ENCODE data around the gene MST1R.

MST1R gene

DNA sequence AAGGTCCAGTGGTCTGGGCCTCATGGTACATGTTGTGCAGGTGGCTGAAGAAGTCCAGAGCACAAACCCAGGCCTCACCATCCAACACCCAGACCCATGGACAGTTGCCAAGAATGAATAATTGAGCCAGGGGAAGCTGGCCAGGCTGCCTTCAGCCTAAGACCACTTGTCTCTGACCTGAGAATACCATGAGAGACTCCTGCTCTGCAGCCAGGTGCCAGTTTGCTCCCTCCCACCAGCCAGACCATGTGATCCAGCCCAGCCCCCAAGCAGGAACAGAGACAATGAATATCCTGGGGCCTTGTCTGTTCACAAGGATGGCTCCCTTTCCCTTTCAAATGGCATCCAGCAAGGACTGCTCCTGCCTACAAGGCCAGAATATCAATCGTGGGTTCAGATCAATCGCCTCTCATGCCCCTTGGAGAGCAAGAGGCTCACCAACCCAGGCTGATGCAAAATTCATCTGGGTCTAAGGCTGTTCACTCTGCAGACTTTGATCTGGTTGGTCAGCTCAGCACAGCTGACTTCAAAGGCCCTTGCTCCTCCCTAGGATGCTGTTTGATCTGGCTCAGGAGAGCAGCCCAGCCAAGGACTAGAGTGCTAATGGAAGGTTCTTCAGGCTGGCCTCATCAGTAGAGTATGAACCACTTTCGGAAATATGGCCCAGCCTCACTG, 60.7 kb downstream of the MST1R start:
- Mint-ChIP-seq H3K36me3 (ENCODE audit: low read depth) (peaks cover 25% of the 10 kb centered on the region), H3K27me3 (ENCODE audit: low read depth, poor library complexity) (peaks cover 2% of the 10 kb centered on the region), H3K27ac (peak overlapping the region; percentile 50), H3K9me3 (no peaks in the 10 kb centered on the region), H3K4me1 (peaks cover 8% of the 10 kb centered on the region), H3K4me3 (no peak overlapping the region)
- DNase-seq = no peak
- no peak for TF ChIP-seq CTCF (IDR thresholded peaks at IDR 0.05)

DNA sequence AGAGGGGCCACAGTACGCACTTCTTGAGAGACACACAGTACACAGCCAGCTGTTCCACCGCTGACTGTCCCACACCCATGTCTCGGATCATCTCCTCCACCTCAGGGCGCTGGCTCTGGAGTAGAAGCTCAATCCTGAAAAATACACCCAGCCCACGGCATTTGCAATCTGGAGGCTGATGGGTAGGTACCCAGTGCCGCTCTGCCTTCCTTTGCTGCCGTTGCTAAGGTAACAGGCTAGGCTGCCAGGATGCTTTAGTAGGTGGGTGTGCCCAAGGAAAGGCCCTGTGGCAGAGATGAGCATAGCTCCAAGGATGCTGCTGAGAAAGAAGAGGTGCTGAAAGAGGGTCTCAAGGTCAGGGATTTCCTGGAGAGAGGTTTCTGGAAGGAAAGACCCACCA, 61.9 kb downstream of the MST1R start:
- Mint-ChIP-seq H3K4me1 (peaks cover 8% of the 10 kb centered on the region), H3K36me3 (ENCODE audit: low read depth) (peaks cover 26% of the 10 kb centered on the region), H3K27me3 (ENCODE audit: low read depth, poor library complexity) (peaks cover 2% of the 10 kb centered on the region), H3K9me3 (no peaks in the 10 kb centered on the region), H3K27ac (no peak overlapping the region), H3K4me3 (no peak overlapping the region)
- TF ChIP-seq CTCF (IDR thresholded peaks at IDR 0.05) = no peak
- no peak for DNase-seq

- H3K4me1 Mint-ChIP-seq = peaks cover 8% of the 10 kb centered on the region
- H3K27ac Mint-ChIP-seq = peak overlapping the region; percentile 90
- H3K9me3 Mint-ChIP-seq = no peaks in the 10 kb centered on the region
- peak; percentile 26 for DNase-seq
- TF ChIP-seq CTCF (IDR thresholded peaks at IDR 0.05) = peak; percentile 29
- peaks cover 2% of the 10 kb centered on the region for H3K27me3 Mint-ChIP-seq (ENCODE audit: low read depth, poor library complexity)
- peaks cover 32% of the 10 kb centered on the region for H3K36me3 Mint-ChIP-seq (ENCODE audit: low read depth)
- H3K4me3 Mint-ChIP-seq = no peak overlapping the region
These were observed 62.5 kb downstream of the MST1R start for GRCh38 chr3:49841126-49841696.

GRCh38 chr3:49840388-49840787, 63.3 kb downstream of the MST1R start:
- H3K4me1 Mint-ChIP-seq = peaks cover 8% of the 10 kb centered on the region
- H3K27me3 Mint-ChIP-seq (ENCODE audit: low read depth, poor library complexity) = peaks cover 2% of the 10 kb centered on the region
- no peak for TF ChIP-seq CTCF (IDR thresholded peaks at IDR 0.05)
- H3K36me3 Mint-ChIP-seq (ENCODE audit: low read depth) = peaks cover 31% of the 10 kb centered on the region
- DNase-seq = no peak
- no peak overlapping the region for H3K27ac Mint-ChIP-seq
- H3K9me3 Mint-ChIP-seq = no peaks in the 10 kb centered on the region
- H3K4me3 Mint-ChIP-seq = no peak overlapping the region

DNA sequence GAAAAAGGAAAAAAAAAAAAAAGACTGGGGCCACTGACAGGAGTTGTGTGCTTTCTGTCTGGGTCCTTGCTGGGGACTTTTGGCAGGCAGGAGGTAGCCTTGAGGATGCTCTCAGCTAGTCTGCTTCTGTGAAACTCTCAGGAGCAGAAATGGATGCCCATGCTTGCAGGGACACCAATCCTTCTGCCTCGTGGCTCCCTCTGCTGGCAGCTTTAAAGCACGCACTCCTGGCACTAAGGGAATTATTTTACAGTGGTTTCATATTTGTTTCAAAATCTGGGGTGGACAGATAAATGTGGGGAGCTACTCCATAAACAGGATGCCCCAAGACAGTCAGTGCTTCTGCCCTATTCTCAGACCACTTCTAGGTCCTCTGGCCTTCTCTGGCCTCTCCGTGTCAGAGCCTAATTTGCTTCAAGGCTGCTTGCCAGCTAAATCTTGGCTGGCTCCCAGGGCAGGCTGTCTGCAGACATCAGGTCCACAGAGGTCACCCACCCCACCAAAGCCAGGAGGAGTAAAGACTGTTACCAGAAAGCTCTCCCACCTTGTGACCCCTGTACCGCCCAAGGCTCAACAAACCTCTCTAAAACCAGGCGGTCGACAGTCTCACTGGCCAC, 64.4 kb downstream of the MST1R start:
- TF ChIP-seq CTCF (IDR thresholded peaks at IDR 0.05) = peak; percentile 84

More for the DNA sequence above, 64.4 kb downstream of the MST1R start:
- Mint-ChIP-seq H3K27ac (no peak overlapping the region), H3K4me3 (no peak overlapping the region), H3K27me3 (ENCODE audit: low read depth, poor library complexity) (peaks cover 2% of the 10 kb centered on the region), H3K36me3 (ENCODE audit: low read depth) (peaks cover 36% of the 10 kb centered on the region), H3K9me3 (no peaks in the 10 kb centered on the region), H3K4me1 (peaks cover 8% of the 10 kb centered on the region)
- DNase-seq = peak; percentile 81

Measured in nephron progenitor cell (in vitro differentiated cells).